GM18909 (cell line): ENCODE results near the gene GRIK3.

Experiments used
- ATAC-seq: cut with Tn5 transposase; IDR thresholded peaks from one replicate; pipeline ENCODE4 v1.9.1; 2021; ENCODE audit warnings: mild to moderate bottlenecking; ENCODE audit not compliant: unreplicated experiment, poor library complexity

The GRIK3 gene

GRCh38 chr1:37018510-37018909 is 15.8 kb downstream of the GRIK3 start:
- ATAC-seq, result no peak

- ATAC-seq, result no peak
Observed at GRCh38 chr1:37017720-37018119, 16.6 kb downstream of the GRIK3 start.

GRCh38 chr1:37016121-37016520 is 18.2 kb downstream of the GRIK3 start:
- no peak for ATAC-seq

DNA sequence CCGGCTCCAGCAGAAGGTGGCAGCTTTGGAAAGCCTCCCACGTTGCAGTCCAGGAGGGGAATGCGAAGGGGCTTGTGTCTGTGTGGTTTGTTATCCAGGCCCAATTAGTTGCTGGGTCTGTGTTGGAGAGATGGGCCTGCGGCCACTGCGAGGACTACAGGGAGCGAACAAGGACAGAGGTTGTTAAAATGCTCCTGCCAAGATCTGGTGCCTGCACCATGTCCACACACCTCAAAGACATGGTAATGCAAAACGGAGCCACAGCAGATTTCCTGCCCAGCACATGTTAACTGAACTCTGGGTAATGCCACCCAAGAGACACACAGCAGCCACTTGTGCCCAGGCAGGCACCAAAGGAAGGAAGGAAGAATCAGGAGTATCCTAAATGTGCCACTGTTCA is 18.6 kb downstream of the GRIK3 start:
- ATAC-seq, result no peak

- no peak for ATAC-seq
Observed at GRCh38 chr1:37012226-37012625, 22.1 kb downstream of the GRIK3 start.

- no peak for ATAC-seq
Observed at GRCh38 chr1:37010011-37010410, 24.3 kb downstream of the GRIK3 start.

- ATAC-seq, result no peak
Observed at GRCh38 chr1:37009521-37009920, 24.8 kb downstream of the GRIK3 start.

GRCh38 chr1:37006132-37006868 is 28.0 kb downstream of the GRIK3 start:
- ATAC-seq, result no peak

DNA sequence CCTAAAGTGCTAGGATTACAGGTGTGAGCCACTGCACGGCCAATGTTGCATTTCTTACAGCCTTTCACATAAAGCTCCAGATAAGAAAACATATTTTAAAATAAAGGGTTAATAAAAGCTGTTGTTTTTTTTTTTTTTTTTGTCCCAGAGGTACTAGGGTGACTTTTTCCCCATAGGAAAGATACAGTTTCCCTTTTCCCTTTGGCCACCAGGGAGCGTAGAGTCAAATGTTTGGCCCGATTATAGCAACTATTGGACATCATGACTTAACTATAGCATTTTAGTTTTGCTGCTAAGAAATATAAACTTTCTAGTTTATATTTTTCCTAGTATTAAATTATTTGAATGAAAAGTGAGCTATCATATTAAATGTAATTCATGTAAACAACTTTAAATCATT is 31.4 kb downstream of the GRIK3 start:
- no peak for ATAC-seq

GRCh38 chr1:37001703-37002102 is 32.6 kb downstream of the GRIK3 start:
- ATAC-seq, result no peak

DNA sequence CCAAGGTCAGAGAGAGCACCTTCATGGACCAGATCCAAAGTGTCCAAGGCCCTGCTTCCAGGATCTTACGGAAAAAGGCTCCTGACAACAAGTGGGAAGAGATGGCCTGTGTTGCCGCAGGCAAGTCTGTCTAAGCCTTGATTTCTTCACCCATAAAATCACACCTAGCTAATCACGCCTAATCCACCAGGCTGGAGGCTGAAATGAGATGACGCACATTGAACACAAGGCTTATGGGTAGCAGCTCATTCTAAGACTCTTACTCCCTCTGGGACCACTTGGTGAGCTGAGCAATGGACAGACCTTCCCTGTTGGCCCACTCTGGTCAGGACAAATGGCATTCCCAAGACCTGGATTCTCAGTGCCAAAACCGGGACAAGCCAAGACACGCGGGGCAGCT is 38.2 kb downstream of the GRIK3 start:
- ATAC-seq, result no peak

GRCh38 chr1:36994868-36995267 is 39.4 kb downstream of the GRIK3 start:
- no peak for ATAC-seq

- no peak for ATAC-seq
Observed at GRCh38 chr1:36994294-36994693, 40.0 kb downstream of the GRIK3 start.

DNA sequence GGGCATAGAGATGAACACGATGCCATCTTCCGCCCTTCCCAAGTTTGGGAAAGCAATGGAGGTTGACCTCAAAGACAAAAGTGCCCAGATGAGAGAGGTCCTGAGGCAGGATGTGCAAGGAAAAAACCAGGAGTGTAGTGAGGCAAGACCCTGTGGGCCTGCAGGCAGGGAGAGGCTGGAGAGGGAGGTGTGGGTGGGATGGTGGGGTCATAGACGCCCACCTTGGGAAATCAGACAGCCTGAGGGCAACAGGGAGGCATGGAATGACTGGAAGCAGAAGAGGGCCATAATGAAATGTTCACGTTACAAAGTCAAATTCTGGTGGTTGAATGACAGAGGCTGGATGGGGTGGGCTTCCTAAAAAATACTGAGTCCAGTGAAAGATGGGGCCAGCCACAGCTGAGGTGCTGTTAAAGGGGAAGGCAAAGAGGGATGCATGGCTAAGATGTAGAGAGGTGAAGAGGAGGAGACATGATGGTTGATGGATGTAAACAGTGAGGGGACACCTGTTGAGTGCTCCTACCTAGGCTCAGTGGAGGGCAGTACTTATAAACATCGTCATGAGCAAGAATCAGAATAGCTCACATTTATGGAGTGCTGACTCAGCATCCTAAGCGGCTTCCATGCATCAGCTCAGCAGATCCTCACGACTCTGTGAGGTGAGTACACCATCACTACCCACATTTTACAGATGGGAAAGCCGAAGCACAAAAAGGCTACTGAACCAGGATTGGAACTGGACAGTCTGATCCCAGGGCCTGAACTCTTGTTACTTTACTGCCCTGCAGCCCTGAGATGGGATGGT is 42.0 kb downstream of the GRIK3 start:
- ATAC-seq, result no peak

GRCh38 chr1:36991551-36991950 is 42.8 kb downstream of the GRIK3 start:
- no peak for ATAC-seq

- ATAC-seq, result no peak
Observed at GRCh38 chr1:36990928-36991327, 43.4 kb downstream of the GRIK3 start.

GRCh38 chr1:36989241-36989640 is 45.1 kb downstream of the GRIK3 start:
- no peak for ATAC-seq

- ATAC-seq, result no peak
Observed at GRCh38 chr1:36988741-36989193, 45.5 kb downstream of the GRIK3 start.

DNA sequence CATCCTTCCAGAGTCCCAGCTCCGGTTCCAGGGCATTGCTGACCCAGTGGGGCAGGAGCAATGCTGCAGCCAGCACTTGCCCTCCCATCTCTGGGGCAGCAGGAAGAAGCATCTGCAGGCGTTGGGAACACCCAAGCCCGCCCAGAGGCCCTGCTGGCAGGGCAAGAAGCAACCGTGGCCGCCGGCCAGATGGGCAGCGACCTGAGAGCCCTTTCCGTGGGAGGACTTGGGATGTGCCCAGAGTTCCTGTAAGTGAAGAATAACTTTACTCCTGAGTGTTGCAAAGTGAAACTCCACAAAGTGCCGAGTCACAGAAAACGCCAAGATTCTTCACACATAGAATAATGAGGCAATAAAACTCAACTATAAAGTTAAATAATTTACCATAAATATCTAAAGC is 46.0 kb downstream of the GRIK3 start:
- ATAC-seq, result no peak

DNA sequence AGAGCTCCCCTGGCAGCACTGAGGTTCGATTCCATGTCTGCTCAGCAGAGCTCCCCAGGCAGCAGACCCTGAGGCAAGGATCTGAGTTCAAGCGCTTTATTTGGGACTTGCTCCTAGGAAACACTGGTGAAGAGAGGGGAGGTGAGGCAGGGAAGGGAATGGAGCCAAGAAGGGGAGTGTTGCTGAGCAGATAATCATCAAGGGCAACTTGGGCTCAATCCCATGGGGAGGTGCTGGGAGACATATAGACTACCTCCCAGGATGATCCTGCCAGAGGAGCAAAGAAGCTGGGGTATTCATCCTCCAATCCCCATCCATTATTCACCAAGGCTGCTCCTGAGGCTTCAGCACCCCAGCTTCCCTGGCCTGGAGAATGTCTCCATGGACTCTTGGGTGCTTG is 47.0 kb downstream of the GRIK3 start:
- ATAC-seq, result no peak

- no peak for ATAC-seq
Observed at GRCh38 chr1:36986241-36986985, 47.9 kb downstream of the GRIK3 start.
